Prostate gland (tissue), 2 donors: Measurements from ENCODE around the gene TRAF7. TPM values are rescaled to one million over a fixed set of nuclear protein-coding genes. Genes with fewer than 3 reads are reported as not detected.

Source experiments
- DNase-seq: peaks from one replicate; pipeline ENCODE4 v3.0.0-alpha.2; 2019; ENCODE audit warnings: low spot score
- H3K27ac ChIP-seq, 2 donors: fragments of 200-600 bp; sonication (generic); 2 replicates each; pipeline ENCODE4 v1.5.1; 2017 to 2019
- H3K27me3 ChIP-seq: fragments of 200-600 bp; sonication (generic); replicated peaks from 2 replicates; pipeline ENCODE4 v1.5.1; 2019; ENCODE audit not compliant: insufficient read depth
- H3K36me3 ChIP-seq, 2 donors: fragments of 200-600 bp; sonication (generic); 1 replicate in 1 of 2; 2 replicates in 1 of 2; pipeline versions ENCODE4 v1.5.1 to v1.8.1; 2017 to 2019
- H3K4me1 ChIP-seq: fragments of 200-600 bp; sonication (generic); replicated peaks from 2 replicates; pipeline ENCODE4 v1.5.1; 2019
- H3K4me3 ChIP-seq, 2 donors: fragments of 200-600 bp; sonication (generic); 2 replicates each; pipeline ENCODE4 v1.5.1; 2017 to 2019
- H3K9me3 ChIP-seq: fragments of 200-600 bp; sonication (generic); 2 replicates; pipeline ENCODE4 v1.5.1; 2017
- POLR2A ChIP-seq: fragments of 450-650 bp; IDR thresholded peaks from one replicate; pipeline ENCODE4 v1.6.1; 2016; ENCODE audit warnings: antibody characterized with exemption, mild to moderate bottlenecking
- POLR2AphosphoS5 ChIP-seq: sonication (generic); formaldehyde crosslinking; IDR thresholded peaks from one replicate; pipeline ENCODE4 v1.6.1; 2017; ENCODE audit warnings: antibody characterized with exemption
- WGBS: methylation state at CpG from one replicate; pipeline ENCODE4 v1.1.5; 2018; 5-methylcytosine and 5-hydroxymethylcytosine counted together
- intact Hi-C: fragments of 100-400 bp; cut with DNase I; formaldehyde crosslinking; loops from one replicate; pipeline ENCODE4 v1.14.2; 2022
- microRNA counts, 2 donors: library from miRNA; unstranded; fragments of <30 nt; microRNA quantifications; one replicate each; lab custom pipeline; 2016 to 2017
- microRNA-seq: library from miRNA; unstranded; fragments of <30 nt; microRNA quantifications from one replicate; pipeline ENCODE4, GENCODE V29; 2016
- small RNA-seq, 2 donors: library from RNA; depleted of rRNA; stranded (forward); fragments of <200 nt; gene quantifications; one replicate each; pipeline ENCODE3, GENCODE V24; 2016
- total RNA-seq, 2 donors: library from RNA; depleted of rRNA; stranded (reverse); fragments of >200 nt; gene quantifications; one replicate each; pipeline ENCODE4 v1.1.0, GENCODE V29; 2016
- TF ChIP-seq, protein P1 (sequence below), 4 experiments: fragments of 200-600 bp in 2 of 4; fragments of 450-650 bp in 2 of 4; sonication (generic) in 2 of 4; IDR thresholded peaks; 1 replicate in 3 of 4; 2 replicates in 1 of 4; pipeline ENCODE4 v1.5.1; 2016 to 2019; ENCODE audit warnings: antibody characterized with exemption in 4 of 4, mild to moderate bottlenecking in 2 of 4, moderate library complexity in 2 of 4

Gene TRAF7
- total RNA-seq, 2 donors from 2014 or later, result 40.0 to 51.5 TPM

GRCh38 chr16:2223221-2223941 is 67.8 kb downstream of the TRAF7 start, which contains the start of gene E4F1:
Gene E4F1, plus strand, starts transcription at chr16:2223591. Its CDS starts 23 bp downstream, at chr16:2223614.
- Histone ChIP-seq H3K27ac (peak within 1 kb of the TSS; percentile 79 to 87), H3K27me3 (no peaks in the 10 kb centered on the region), H3K36me3 (no peaks in the 10 kb centered on the region), H3K4me1 (peaks cover 11% of the 10 kb centered on the region), H3K4me3 (peak within 1 kb of the TSS; percentile 68 to 79), H3K9me3 (no peaks in the 10 kb centered on the region)
- under 1% methylated on average over 80 of the region's 82 CpGs for WGBS
- TF ChIP-seq, protein P1, sequence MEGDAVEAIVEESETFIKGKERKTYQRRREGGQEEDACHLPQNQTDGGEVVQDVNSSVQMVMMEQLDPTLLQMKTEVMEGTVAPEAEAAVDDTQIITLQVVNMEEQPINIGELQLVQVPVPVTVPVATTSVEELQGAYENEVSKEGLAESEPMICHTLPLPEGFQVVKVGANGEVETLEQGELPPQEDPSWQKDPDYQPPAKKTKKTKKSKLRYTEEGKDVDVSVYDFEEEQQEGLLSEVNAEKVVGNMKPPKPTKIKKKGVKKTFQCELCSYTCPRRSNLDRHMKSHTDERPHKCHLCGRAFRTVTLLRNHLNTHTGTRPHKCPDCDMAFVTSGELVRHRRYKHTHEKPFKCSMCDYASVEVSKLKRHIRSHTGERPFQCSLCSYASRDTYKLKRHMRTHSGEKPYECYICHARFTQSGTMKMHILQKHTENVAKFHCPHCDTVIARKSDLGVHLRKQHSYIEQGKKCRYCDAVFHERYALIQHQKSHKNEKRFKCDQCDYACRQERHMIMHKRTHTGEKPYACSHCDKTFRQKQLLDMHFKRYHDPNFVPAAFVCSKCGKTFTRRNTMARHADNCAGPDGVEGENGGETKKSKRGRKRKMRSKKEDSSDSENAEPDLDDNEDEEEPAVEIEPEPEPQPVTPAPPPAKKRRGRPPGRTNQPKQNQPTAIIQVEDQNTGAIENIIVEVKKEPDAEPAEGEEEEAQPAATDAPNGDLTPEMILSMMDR (IDR thresholded peaks at IDR 0.05), result peak in 3 of 4 experiments; percentile 14 to 45 (median 35)
- peak; percentile 85 for TF ChIP-seq POLR2A
- peak; percentile 99 for TF ChIP-seq POLR2AphosphoS5
- peak; percentile 99 for DNase-seq
- intact Hi-C loops, result no loop called here

- H3K27me3 ChIP-seq, result no peaks in the 10 kb centered on the region
- H3K36me3 ChIP-seq, result peaks cover under 1 to 3% of the 10 kb centered on the region in 2 donors
- H3K4me3 ChIP-seq, result peak overlapping the region; percentile 68 to 79
- intact Hi-C loops, result no loop called here
- WGBS, result 4% methylated on average over 22 of the region's 22 CpGs
- TF ChIP-seq, protein P1 (IDR thresholded peaks at IDR 0.05), result peak in 2 of 4 experiments; percentile 30 to 47
- TF ChIP-seq POLR2AphosphoS5 (peak; percentile 8), POLR2A (no peak)
- H3K4me1 ChIP-seq, result peaks cover 12% of the 10 kb centered on the region
- peak; percentile 42 for DNase-seq
- no peaks in the 10 kb centered on the region for H3K9me3 ChIP-seq
- H3K27ac ChIP-seq, result peak overlapping the region; percentile 79 to 87
Measured at GRCh38 chr16:2223942-2224486, 68.4 kb downstream of the TRAF7 start.

- intact Hi-C loops, result no loop called here
- peak; percentile 5 for TF ChIP-seq POLR2AphosphoS5
- no peak for TF ChIP-seq POLR2A
Measured at GRCh38 chr16:2226245-2226793, 70.7 kb downstream of the TRAF7 start.

GRCh38 chr16:2226918-2227317 is 71.3 kb downstream of the TRAF7 start:
- Histone ChIP-seq H3K9me3 (no peaks in the 10 kb centered on the region), H3K27me3 (no peaks in the 10 kb centered on the region), H3K4me1 (peaks cover 12% of the 10 kb centered on the region), H3K4me3 (no peak overlapping the region), H3K36me3 (peaks cover 8 to 15% of the 10 kb centered on the region in 2 donors), H3K27ac (no peak overlapping the region)
- TF ChIP-seq, protein P1 (IDR thresholded peaks at IDR 0.05), result no peak
- no peak for TF ChIP-seq POLR2A
- TF ChIP-seq POLR2AphosphoS5, result no peak
- no peak for DNase-seq
- 93% methylated on average over 6 of the region's 6 CpGs for WGBS
- intact Hi-C loops, result no loop called here

More at GRCh38 chr16:2226245-2226793, 70.7 kb downstream of the TRAF7 start:
- DNase-seq, result no peak
- H3K9me3 ChIP-seq, result no peaks in the 10 kb centered on the region
- H3K27ac ChIP-seq, result peak overlapping the region; percentile 32 to 50
- no peak overlapping the region for H3K4me3 ChIP-seq
- H3K27me3 ChIP-seq, result no peaks in the 10 kb centered on the region
- H3K4me1 ChIP-seq, result peaks cover 12% of the 10 kb centered on the region
- 55% methylated on average over 9 of the region's 9 CpGs for WGBS
- H3K36me3 ChIP-seq, result peaks cover 8 to 13% of the 10 kb centered on the region in 2 donors

MicroRNA genes within 50 kb of the gene (microRNA counts, 767-probe panel; counts per million panel counts)
- microRNA hsa-miR-3180 (lab: Ali Mortazavi, UCI) (268 to 431 counts per million in 2 donors), microRNA hsa-miR-4516 (lab: Ali Mortazavi, UCI) (431 to 3,441 counts per million in 2 donors)

Small RNA genes lying within 50 kb of the gene (microRNA-seq; reads per million reads assigned to microRNA genes)
- gene MIR3180-5 (not detected), gene MIR4516 (not detected), gene MIR6511B1 (not detected)

Small RNA genes lying within 50 kb of the gene (small RNA-seq; reads per million reads assigned to genes)
- gene MIR3180-5 (0 reads per million in 2 donors), gene MIR4516 (0 reads per million in 2 donors), gene RF00019 (0 reads per million in 2 donors), gene SNORD60 (0 reads per million in 2 donors)

Other genes with a start within 250 kb of the TRAF7 start
- gene HS3ST6, start 237.4 kb upstream of the TRAF7 start, total RNA-seq, result under 1 TPM; 0.77 to 0.91 TPM
- 10 to 100 TPM; 11.0 to 12.4 TPM for gene MSRB1, start 212.6 kb upstream of the TRAF7 start, total RNA-seq
- gene RPL3L, start 201.1 kb upstream of the TRAF7 start, total RNA-seq, result under 1 TPM; 0.51 to 0.82 TPM
- gene NDUFB10, start 196.2 kb upstream of the TRAF7 start, total RNA-seq, result 100 to 1,000 TPM; 172 to 333 TPM
- 1,000 to 10,000 TPM; 2,046 to 2,467 TPM for gene RPS2, start 191.0 kb upstream of the TRAF7 start, total RNA-seq
- 1 to 10 TPM in 1 of 2 donors, not detected in 1; 7.2 TPM for gene RNF151, start 188.9 kb upstream of the TRAF7 start, total RNA-seq
- 10 to 100 TPM; 54.3 to 57.1 TPM for gene TBL3, start 183.7 kb upstream of the TRAF7 start, total RNA-seq
- 1 to 10 TPM in 1 of 2 donors, under 1 TPM in 1; 0.32 to 5.0 TPM for gene NOXO1, start 174.3 kb upstream of the TRAF7 start, total RNA-seq
- 10 to 100 TPM; 21.1 to 26.6 TPM for gene GFER, start 171.6 kb upstream of the TRAF7 start, total RNA-seq
- 10 to 100 TPM in 1 of 2 donors, 1 to 10 TPM in 1; 4.0 to 16.1 TPM for gene SYNGR3, start 165.8 kb upstream of the TRAF7 start, total RNA-seq
- 10 to 100 TPM; 30.7 to 74.3 TPM for gene ZNF598, start 146.0 kb upstream of the TRAF7 start, total RNA-seq
- 1 to 10 TPM; 1.8 to 3.6 TPM for gene NPW, start 136.0 kb upstream of the TRAF7 start, total RNA-seq
- 100 to 1,000 TPM; 118 to 170 TPM for gene NHERF2, start 128.9 kb upstream of the TRAF7 start, total RNA-seq
- 10 to 100 TPM; 16.4 to 24.9 TPM for gene NTHL1, start 107.9 kb upstream of the TRAF7 start, total RNA-seq
- gene TSC2, start 107.8 kb upstream of the TRAF7 start, total RNA-seq, result 100 to 1,000 TPM in 1 of 2 donors, 10 to 100 TPM in 1; 86.3 to 168 TPM
- 100 to 1,000 TPM; 205 to 349 TPM for gene PKD1, start 19.9 kb upstream of the TRAF7 start, total RNA-seq
- gene RAB26, start 7.2 kb upstream of the TRAF7 start, total RNA-seq, result 1 to 10 TPM; 1.8 to 5.1 TPM
- 1 to 10 TPM in 1 of 2 donors, under 1 TPM in 1; 0.77 to 5.3 TPM for gene CASKIN1, start 40.8 kb downstream of the TRAF7 start, total RNA-seq
- 100 to 1,000 TPM in 1 of 2 donors, 10 to 100 TPM in 1; 55.9 to 110 TPM for gene MLST8, start 49.7 kb downstream of the TRAF7 start, total RNA-seq
- 10 to 100 TPM; 18.4 to 26.2 TPM for gene BRICD5, start 55.1 kb downstream of the TRAF7 start, total RNA-seq
- gene PGP, start 59.1 kb downstream of the TRAF7 start, total RNA-seq, result 10 to 100 TPM; 12.7 to 23.7 TPM
- 10 to 100 TPM; 38.7 to 69.1 TPM for gene E4F1, start 67.8 kb downstream of the TRAF7 start, total RNA-seq
- 1 to 10 TPM in 1 of 2 donors, under 1 TPM in 1; 0.77 to 4.6 TPM for gene DNASE1L2, start 80.7 kb downstream of the TRAF7 start, total RNA-seq
- gene ECI1, start 95.8 kb downstream of the TRAF7 start, total RNA-seq, result 10 to 100 TPM; 48.5 to 87.0 TPM
- 100 to 1,000 TPM; 163 to 241 TPM for gene RNPS1, start 112.3 kb downstream of the TRAF7 start, total RNA-seq
- gene ABCA3, start 184.9 kb downstream of the TRAF7 start, total RNA-seq, result 10 to 100 TPM in 1 of 2 donors, 1 to 10 TPM in 1; 8.2 to 24.7 TPM